ENCODE results near the gene TMEM239.

Gene TMEM239

GRCh38 chr20:2859330-2860121 lies 43.4 kb downstream of the TMEM239 start:
- FAIRE-seq, result no peak

GRCh38 chr20:2864626-2865025 lies 48.5 kb downstream of the TMEM239 start:
- FAIRE-seq, result no peak

- no peak for FAIRE-seq
Observed at GRCh38 chr20:2865101-2865500, 48.9 kb downstream of the TMEM239 start.

DNA sequence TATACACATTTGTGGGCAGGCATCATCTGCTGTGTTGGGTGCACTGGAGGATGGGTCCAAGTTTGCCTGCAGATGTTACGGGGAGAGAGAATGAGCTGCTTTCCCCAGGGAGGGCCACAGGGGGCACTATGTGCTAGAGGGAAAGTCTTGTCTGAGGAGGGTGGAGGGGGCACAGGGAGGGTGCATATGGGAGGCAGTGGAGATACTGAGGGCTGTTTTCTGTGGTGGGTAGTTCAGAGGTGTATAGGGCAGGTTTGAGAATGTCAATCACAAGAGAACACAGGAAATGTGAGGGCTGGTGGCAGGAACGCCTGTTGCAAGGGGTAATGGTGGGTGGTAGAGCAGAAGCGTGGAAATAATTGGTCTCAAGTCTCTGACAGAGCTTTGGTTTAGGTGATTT lies 49.5 kb downstream of the TMEM239 start:
- no peak for FAIRE-seq

DNA sequence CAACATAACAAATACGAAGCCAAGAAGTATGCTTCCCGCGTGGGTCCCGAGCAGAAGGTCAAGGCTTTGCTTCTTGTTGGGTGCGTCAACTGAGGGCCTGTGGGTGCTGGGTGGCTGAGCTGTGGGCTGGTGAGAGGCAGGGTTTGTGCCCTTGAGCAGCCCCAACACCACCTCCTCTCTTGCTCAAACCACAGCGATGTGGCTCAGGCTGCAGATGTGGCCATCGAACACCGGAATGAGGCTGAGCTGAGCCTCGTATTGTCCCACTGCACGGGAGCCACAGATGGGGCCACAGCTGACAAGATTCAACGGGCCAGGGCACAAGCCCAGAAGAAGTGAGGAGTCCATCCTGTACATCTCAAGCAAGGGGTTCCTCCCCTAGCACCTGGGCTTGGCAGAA lies 50.1 kb downstream of the TMEM239 start:
- no peak for FAIRE-seq

DNA sequence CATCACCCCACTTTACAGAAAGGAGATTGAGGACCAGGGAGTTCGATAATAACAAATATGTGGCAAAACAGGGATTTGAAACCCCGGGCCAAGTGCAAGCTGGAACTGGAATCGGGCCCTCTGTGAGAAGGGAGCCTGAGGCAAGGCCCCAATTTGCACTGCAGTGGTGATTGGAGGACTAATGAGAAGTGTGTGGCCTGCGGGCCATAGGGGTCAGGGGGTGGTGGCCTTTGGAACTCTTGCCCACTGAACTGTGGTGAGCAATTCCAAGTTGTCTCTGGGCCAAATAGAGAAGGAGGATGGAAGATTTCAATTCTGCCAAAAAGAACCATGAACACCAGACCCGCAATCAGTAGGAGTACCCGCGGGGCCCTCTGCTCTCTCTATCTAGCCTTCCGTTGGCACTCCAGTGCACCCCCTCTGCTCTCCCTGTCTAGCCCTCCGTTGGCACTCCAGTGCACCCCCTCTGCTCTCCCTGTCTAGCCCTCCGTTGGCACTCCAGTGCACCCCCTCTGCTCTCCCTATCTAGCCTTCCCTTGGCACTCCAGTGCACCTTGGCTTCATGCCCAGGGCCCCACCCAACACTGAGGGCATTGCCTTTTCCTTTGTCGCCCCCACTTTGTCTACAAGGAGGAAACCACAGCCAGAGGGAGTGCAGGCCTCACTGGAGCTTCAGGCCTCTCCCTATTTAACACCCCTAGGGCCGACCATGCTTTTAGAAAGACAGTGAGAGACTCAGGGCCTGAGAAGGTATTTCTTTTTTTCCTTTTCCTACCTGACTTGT lies 51.1 kb downstream of the TMEM239 start:
- no peak for FAIRE-seq

Data from islet of Langerhans (tissue), 1 donor.